Measurements from ENCODE around the gene ARSD.
"Not testable (repeated sequence)": the region's sequence is repeated elsewhere in the genome, so short reads cannot be mapped to it uniquely, and the experiment has no call there.

ARSD gene, protein sequence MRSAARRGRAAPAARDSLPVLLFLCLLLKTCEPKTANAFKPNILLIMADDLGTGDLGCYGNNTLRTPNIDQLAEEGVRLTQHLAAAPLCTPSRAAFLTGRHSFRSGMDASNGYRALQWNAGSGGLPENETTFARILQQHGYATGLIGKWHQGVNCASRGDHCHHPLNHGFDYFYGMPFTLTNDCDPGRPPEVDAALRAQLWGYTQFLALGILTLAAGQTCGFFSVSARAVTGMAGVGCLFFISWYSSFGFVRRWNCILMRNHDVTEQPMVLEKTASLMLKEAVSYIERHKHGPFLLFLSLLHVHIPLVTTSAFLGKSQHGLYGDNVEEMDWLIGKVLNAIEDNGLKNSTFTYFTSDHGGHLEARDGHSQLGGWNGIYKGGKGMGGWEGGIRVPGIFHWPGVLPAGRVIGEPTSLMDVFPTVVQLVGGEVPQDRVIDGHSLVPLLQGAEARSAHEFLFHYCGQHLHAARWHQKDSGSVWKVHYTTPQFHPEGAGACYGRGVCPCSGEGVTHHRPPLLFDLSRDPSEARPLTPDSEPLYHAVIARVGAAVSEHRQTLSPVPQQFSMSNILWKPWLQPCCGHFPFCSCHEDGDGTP

GRCh38 chrX:2928583-2929434 is at the start of gene ARSD:
ARSD (minus strand) TSS chrX:2929339; CDS start chrX:2929275, 64 bp downstream.
- DNase-seq, result no peak

DNA sequence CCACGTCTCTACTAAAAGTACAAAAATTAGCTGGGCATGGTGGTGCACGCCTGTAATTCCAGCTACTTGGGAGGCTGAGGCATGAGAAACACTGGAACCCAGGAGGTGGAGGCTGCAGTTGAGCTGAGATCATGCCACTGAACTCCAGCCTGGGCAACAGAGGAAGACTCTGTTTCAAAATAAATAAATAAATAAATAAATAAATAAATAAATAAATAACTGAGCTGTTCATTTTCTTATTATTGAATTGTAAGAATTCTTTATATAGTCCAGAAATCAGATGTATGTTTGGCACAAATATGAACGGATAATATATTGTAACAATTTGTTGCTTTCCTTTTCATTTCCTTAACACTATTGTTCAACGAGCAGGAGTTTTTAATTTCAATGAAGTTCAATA is 49.5 kb upstream of the ARSD start:
- DNase-seq, result not testable (repeated sequence)

- DNase-seq, result no peak
These were observed 45.8 kb upstream of the ARSD start for GRCh38 chrX:2974961-2975360.

DNA sequence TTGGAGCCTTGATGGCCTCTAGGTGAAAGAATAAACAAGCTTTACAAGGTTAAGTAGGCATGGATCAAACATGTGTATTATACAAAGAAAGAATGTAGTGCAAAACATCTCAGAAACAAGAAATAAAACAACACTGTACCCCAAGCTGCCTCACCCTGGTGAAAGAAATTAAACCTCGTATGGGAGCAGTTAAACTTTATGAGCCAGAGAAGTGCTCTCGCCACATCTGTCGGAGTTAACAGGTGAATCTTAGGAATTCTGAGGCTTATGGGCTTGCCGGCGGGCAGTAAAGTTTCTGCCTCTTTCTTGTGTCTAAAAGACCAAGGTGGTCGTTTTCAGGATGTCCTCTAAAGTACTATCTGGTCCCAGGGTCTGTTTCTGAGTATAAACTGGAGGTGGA is 43.3 kb upstream of the ARSD start:
- no peak for DNase-seq

- no peak for DNase-seq
These were observed 39.9 kb upstream of the ARSD start for GRCh38 chrX:2969021-2969420.

DNA sequence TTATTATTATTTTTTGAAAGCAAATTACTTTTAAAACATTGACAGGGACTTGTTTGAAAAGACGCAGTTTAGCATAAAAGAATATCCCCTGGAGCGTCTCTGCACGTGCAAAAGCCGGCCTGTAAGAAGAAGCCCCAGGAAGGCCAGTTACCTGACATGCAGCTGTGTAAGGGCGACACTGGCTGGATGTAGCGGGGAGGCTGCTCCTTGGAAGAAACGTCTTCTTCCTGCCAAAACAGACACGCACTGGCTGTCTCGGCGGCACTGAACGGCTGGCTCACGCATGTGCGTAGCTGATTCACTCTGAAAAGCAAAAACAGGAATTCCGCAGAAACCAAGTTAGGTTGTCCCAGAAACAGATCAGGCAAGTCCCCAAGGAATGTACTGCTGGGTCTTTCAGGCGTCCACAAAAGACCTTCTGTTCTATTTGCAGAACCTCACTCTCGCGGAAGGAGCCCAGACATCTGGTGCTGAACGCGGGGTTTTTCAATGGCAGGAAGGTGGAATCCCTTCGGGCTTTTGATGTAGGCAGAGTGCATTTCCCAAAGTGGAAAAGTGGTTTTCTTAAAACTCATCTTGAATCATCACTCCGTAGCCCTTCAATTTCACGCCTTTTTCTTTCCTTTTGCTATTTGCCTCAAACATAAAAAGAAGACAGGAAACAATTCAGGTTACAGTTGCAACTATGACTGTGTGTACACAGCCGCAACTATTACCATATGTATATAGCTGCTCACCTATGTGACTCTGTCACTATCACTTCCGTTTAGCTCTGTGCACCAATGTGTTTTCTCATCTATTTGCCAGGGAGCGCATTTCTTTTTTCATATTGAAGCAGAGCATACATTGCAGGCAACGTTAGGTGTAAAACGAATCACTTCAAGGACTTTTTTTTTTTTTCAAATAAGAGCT is 39.1 kb upstream of the ARSD start:
- no peak for DNase-seq

DNA sequence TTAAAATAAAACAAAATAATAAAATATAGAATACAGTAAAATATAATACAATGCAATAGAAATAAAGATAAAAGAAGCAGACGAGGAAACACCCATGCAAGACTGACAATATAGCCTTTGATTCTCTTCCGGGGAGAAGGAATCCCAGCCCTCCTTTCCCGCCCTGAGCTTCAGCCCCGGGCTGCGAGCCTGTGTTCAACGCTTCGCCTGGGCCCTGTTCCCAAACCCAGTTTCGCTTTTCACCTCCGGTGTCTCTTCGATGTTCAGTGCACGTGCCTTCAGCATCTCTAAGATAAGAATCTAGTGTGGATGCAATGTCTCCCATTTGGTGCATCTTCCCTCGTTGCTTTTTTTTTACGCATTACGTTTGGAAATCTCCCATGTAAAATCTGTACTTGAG is 38.4 kb upstream of the ARSD start:
- no peak for DNase-seq

GRCh38 chrX:2967012-2967411 is 37.9 kb upstream of the ARSD start:
- DNase-seq, result no peak

- DNase-seq, result no peak
These were observed 36.8 kb upstream of the ARSD start for GRCh38 chrX:2965965-2966364.

DNA sequence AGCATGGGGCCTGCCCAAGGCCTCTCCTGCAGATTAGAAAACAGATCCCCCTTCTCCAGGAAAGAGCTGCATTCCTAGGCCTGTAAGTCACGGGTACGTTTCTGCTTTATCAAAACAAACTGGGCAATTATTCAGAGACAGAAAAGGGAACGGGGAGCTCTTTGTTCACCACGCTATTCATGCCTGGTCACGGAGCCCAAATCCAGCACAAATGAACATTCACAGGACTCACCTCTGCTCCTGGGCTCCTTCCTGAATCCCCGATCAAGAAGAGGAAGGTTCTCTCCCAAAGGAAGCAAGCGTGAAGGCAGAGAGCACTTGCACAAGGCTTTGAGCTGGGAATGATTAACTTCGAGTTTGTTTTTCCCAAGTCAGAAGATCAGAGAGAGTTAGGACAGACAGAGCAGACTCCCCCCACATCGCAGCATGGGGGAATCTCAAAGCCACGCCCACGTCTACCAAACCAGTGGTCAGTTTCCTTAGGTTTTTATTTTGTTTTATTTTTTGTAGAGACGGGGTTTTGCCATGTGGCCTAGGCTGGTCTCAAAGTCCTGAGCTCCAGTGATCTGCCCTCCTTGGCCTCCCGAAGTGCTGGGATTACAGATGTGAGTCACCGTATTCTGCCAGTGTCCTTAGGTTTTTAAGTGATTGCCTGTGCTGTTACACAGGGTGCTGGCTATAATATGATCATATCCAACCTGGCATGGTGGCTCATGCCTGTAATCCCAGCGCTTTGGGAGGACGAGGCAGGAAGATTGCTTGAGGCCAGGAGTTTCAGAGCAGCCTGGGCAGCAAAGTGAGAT is 35.1 kb upstream of the ARSD start:
- not testable (repeated sequence) for DNase-seq

DNA sequence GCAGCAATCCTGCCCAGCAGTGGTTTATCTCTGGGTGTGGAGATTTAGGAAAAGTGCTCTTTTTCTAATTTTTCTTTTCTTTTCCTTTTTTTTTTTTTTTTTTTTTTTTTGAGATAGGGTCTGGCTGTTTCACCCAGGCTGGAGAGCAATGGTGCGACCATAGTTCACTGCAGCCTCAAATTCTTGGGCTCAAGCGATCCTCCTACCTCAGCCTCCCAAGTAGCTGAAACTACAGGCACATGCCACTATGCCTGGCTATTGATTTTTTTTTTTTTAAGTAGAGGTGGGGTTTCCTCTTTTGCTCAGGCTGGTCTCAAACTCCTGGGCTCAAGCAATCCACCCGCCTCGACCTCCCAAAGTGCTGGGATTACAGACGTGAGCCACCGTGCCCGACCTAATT is 34.3 kb upstream of the ARSD start:
- DNase-seq, result not testable (repeated sequence)

DNA sequence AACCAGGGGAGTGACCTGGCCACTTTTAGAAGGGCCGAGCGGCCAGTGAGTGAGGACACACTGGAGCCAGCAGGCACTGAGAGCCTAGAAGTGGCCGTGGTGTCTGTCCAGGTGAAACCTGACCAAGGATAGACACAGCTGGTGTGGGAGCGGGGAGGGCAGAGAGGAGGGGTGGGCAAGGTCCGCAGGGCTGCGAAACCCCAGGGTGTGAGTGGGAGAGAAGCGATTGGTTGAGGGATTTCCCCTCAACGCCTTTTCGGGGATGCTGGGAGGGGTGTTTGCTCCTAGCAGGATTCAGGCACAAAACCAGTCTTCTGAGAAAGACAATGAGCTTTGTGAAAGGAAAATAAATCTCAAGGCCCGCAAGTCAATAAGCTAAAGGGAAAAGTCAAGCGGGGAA is 33.2 kb upstream of the ARSD start:
- DNase-seq, result no peak

GRCh38 chrX:2960861-2961515 is 31.8 kb upstream of the ARSD start:
- no peak for DNase-seq

GRCh38 chrX:2958199-2958598 is 29.1 kb upstream of the ARSD start:
- no peak for DNase-seq

GRCh38 chrX:2955838-2956237 is 26.7 kb upstream of the ARSD start:
- no peak for DNase-seq

- no peak for DNase-seq
These were observed 26.1 kb upstream of the ARSD start for GRCh38 chrX:2955281-2955680.

- no peak for DNase-seq
These were observed 25.4 kb upstream of the ARSD start for GRCh38 chrX:2954541-2954940.

DNA sequence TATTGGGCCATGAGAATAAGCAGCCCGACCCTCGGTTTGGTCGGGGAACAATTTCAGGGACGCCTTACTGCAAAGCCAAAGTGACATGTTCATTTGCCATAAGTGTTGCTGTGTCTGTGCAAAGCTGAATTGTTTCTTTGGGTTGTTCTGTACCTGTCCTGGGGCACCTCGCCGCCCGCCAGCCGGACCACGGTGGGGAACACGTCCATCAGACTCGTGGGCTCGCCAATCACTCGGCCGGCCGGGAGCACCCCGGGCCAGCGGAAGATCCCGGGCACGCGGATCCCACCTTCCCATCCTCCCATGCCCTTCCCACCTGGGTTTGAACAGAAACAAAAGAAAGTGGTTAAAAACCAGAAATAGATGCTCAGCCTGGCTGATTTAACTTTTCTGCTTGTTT is 8.8 kb upstream of the ARSD start:
- not testable (repeated sequence) for DNase-seq

DNA sequence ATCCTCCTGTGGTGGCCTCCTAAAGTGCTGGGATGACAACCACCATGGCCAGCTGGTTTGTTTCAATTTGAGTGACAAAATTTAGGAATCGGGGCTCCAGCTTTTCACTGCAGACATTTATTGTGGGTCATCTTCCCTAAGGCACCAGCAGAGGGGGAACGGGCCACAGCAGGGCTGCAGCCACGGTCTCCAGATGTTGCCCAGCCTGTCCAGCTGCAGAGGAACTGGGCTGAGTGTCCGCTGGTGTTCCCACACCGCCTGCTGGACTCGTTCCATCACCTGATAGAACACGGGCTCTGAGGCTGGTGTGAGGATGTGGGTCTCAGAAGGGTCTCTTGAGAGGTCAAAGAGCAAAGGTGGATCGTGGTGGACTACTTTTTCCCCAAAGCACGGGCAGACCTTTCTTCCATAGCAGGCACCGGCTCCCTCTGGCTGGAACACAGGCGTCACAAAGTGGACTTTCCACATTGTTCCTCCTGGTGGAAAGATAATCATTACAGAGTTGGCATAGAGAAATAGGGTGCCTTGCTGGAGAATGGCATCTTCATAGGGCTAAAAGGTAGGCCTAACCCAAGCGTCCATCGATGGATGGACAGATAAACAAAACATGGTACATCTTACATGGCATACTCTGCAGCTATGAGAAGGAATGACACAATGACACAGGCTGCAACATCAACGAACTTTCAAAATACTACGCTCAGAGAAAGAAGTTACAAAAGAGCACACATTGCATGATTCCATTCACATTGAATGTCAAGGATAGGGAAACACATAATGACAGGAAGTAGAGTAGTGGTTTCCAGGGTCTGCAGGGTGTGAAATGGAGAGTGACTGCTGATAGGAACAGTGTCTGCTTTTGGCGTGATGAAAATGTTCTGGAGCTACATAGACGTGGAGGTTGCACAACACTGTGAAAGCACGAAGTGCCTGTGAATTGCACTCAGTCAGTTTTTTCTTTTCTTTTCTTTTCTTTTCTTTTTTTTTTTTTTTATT is 5.9 kb upstream of the ARSD start:
- DNase-seq, result no peak
